H1 (cell line): Measurements from ENCODE around the gene DHX29. TPM values are rescaled to one million over a fixed set of nuclear protein-coding genes. Genes with fewer than 3 reads are reported as not detected.

Experiments used
- CTCF ChIA-PET: fragments of 300-600 bp; sonication (Branson Sonifier 250); formaldehyde crosslinking; loops from one replicate; lab custom pipeline; 2021; ENCODE audit not compliant: partially characterized antibody; lab: Charles Lee
- POLR2A ChIA-PET: fragments of 300-600 bp; sonication (Branson Sonifier 250); formaldehyde crosslinking; loops from one replicate; lab custom pipeline; 2021; ENCODE audit warnings: inconsistent platforms; ENCODE audit not compliant: partially characterized antibody; lab: Charles Lee
- DNase-seq, 2 experiments: peaks; one replicate each; pipeline versions ENCODE4 v3.0.0 to v3.0.0-alpha.2; 2010 to 2022; ENCODE audit warnings: low spot score in 2 of 2, low read depth in 1 of 2, mixed read lengths in 1 of 2
- FAIRE-seq: peaks from 2 replicates; lab custom pipeline; 2011; peaks lifted over from hg19 to GRCh38; lab: Jason Lieb, UNC
- H2AFZ ChIP-seq: 2 replicates; pipeline ENCODE4 v1.8.1; 2012; ENCODE audit warnings: low read length, inconsistent platforms
- H2AK5ac ChIP-seq: 2 replicates; pipeline ENCODE4 v1.6.1; 2013; ENCODE audit warnings: low read depth, low read length
- H2BK120ac ChIP-seq: replicated peaks from 2 replicates; pipeline ENCODE3; 2013; ENCODE audit warnings: low read depth, low read length, inconsistent platforms
- H2BK12ac ChIP-seq: 2 replicates; pipeline ENCODE4 v1.6.1; 2013; ENCODE audit warnings: low read depth, low read length
- H2BK15ac ChIP-seq: 2 replicates; pipeline ENCODE4 v1.6.1; 2013; ENCODE audit warnings: low read length
- H2BK20ac ChIP-seq: 2 replicates; pipeline ENCODE4 v1.6.1; 2013; ENCODE audit warnings: low read length
- H2BK5ac ChIP-seq: 2 replicates; pipeline ENCODE4 v1.6.1; 2013; ENCODE audit warnings: low read depth, low read length
- H3K14ac ChIP-seq: 2 replicates; pipeline ENCODE4 v1.6.1; 2013; ENCODE audit warnings: inconsistent platforms; ENCODE audit not compliant: insufficient read length
- H3K18ac ChIP-seq: 2 replicates; pipeline ENCODE4 v1.6.1; 2013; ENCODE audit warnings: low read length; ENCODE audit errors: extremely low read depth
- H3K23ac ChIP-seq: 2 replicates; pipeline ENCODE4 v1.6.1; 2013; ENCODE audit warnings: inconsistent platforms; ENCODE audit not compliant: insufficient read length
- H3K23me2 ChIP-seq: 2 replicates; pipeline ENCODE4 v1.6.1; 2013; ENCODE audit warnings: low read depth, low read length
- H3K27ac ChIP-seq: 2 replicates; pipeline ENCODE4 v1.6.1; 2011; ENCODE audit warnings: low read depth, low read length, inconsistent platforms
- H3K27me3 ChIP-seq, 4 experiments: replicated peaks in 1 of 4; 1 replicate in 1 of 4; 2 replicates in 3 of 4; pipeline versions ENCODE4 v1.6.1 to v1.8.1; 2011 to 2013; ENCODE audit warnings: low read length in 3 of 4, mild to moderate bottlenecking in 3 of 4, inconsistent platforms in 2 of 4, mixed read lengths in 2 of 4, moderate library complexity in 1 of 4; ENCODE audit not compliant: control insufficient read depth in 3 of 4, insufficient read depth in 3 of 4; ENCODE audit errors: extremely low read depth in 1 of 4
- H3K36me3 ChIP-seq, 4 experiments: 2 replicates each; pipeline versions ENCODE4 v1.6.1 to v1.8.1; 2011 to 2013; ENCODE audit warnings: mild to moderate bottlenecking in 4 of 4, low read length in 3 of 4, moderate library complexity in 2 of 4, control low read depth in 1 of 4, inconsistent platforms in 1 of 4; ENCODE audit not compliant: insufficient read depth in 4 of 4, control insufficient read depth in 2 of 4
- H3K4ac ChIP-seq: replicated peaks from 2 replicates; pipeline ENCODE3; 2013; ENCODE audit warnings: low read length, low read depth, mixed read lengths, inconsistent platforms; ENCODE audit not compliant: insufficient read length
- H3K4me1 ChIP-seq, 4 experiments: replicated peaks in 1 of 4; 1 replicate in 1 of 4; 2 replicates in 3 of 4; pipeline versions ENCODE4 v1.6.1 to v1.8.1; 2011 to 2013; ENCODE audit warnings: low read length in 3 of 4, inconsistent platforms in 2 of 4, mixed read lengths in 1 of 4; ENCODE audit not compliant: insufficient read depth in 4 of 4, control insufficient read depth in 3 of 4
- H3K4me2 ChIP-seq, 2 experiments: 2 replicates each; pipeline versions ENCODE4 v1.6.1 to v1.8.1; 2011 to 2013; ENCODE audit warnings: low read depth in 2 of 2, low read length in 2 of 2, control low read depth in 1 of 2, inconsistent platforms in 1 of 2, mild to moderate bottlenecking in 1 of 2; ENCODE audit not compliant: insufficient read depth in 1 of 2
- H3K4me3 ChIP-seq, 4 experiments: fragments of 200-600, 300-600 bp in 1 of 4; sonication (generic), shearing (Covaris generic), sonication (Bioruptor Twin) in 1 of 4; 2 replicates each; pipeline versions ENCODE4 v1.5.1 to v1.8.1; 2011 to 2016; ENCODE audit warnings: low read length in 4 of 4, low read depth in 3 of 4, control low read depth in 2 of 4, inconsistent platforms in 2 of 4, mild to moderate bottlenecking in 2 of 4, mixed read lengths in 1 of 4, moderate library complexity in 1 of 4; ENCODE audit not compliant: insufficient read depth in 2 of 4; ENCODE audit errors: extremely low read depth in 1 of 4
- H3K56ac ChIP-seq: replicated peaks from 2 replicates; pipeline ENCODE3; 2013; ENCODE audit warnings: low read depth, mild to moderate bottlenecking, mixed read lengths, low read length, inconsistent platforms; ENCODE audit not compliant: insufficient read length
- H3K79me1 ChIP-seq: 2 replicates; pipeline ENCODE4 v1.6.1; 2013; ENCODE audit warnings: low read depth, low read length, control low read depth
- H3K79me2 ChIP-seq, 2 experiments: 2 replicates each; pipeline versions ENCODE4 v1.6.1 to v1.8.1; 2012 to 2013; ENCODE audit warnings: low read length in 2 of 2, mild to moderate bottlenecking in 2 of 2, inconsistent platforms in 1 of 2; ENCODE audit not compliant: insufficient read depth in 2 of 2, control insufficient read depth in 1 of 2
- H3K9ac ChIP-seq, 4 experiments: replicated peaks in 1 of 4; 1 replicate in 1 of 4; 2 replicates in 3 of 4; pipeline versions ENCODE4 v1.6.1 to v1.8.1; 2011 to 2013; ENCODE audit warnings: low read depth in 3 of 4, low read length in 3 of 4, control low read depth in 2 of 4, mild to moderate bottlenecking in 2 of 4, moderate library complexity in 2 of 4, inconsistent platforms in 1 of 4; ENCODE audit errors: extremely low read depth in 1 of 4
- H3K9me3 ChIP-seq, 2 experiments: 2 replicates each; pipeline versions ENCODE4 v1.6.1 to v1.8.1; 2012 to 2013; ENCODE audit warnings: mild to moderate bottlenecking in 2 of 2, moderate library complexity in 2 of 2, control low read depth in 1 of 2, inconsistent platforms in 1 of 2, low read depth in 1 of 2, low read length in 1 of 2, mixed read lengths in 1 of 2; ENCODE audit not compliant: insufficient read depth in 2 of 2
- H4K20me1 ChIP-seq, 2 experiments: replicated peaks in 1 of 2; 2 replicates each; pipeline versions ENCODE3 to v1.8.1; 2011 to 2013; ENCODE audit warnings: inconsistent platforms in 2 of 2, low read length in 2 of 2, mild to moderate bottlenecking in 1 of 2; ENCODE audit not compliant: insufficient read depth in 2 of 2, control insufficient read depth in 1 of 2
- H4K5ac ChIP-seq: 2 replicates; pipeline ENCODE4 v1.6.1; 2013; ENCODE audit warnings: low read length, low read depth, mixed read lengths, inconsistent platforms; ENCODE audit not compliant: insufficient read length
- H4K8ac ChIP-seq: 2 replicates; pipeline ENCODE4 v1.8.0; 2013; ENCODE audit warnings: mild to moderate bottlenecking, moderate library complexity, low read length, inconsistent platforms; ENCODE audit not compliant: insufficient read depth; ENCODE audit errors: extremely low read depth
- H4K91ac ChIP-seq: replicated peaks from 2 replicates; pipeline ENCODE3; 2013; ENCODE audit warnings: low read length, mixed read lengths, inconsistent platforms; ENCODE audit not compliant: insufficient read length
- ASH2L ChIP-seq: fragments of 200-600, 300-600 bp; sonication (generic); IDR thresholded peaks from one replicate; pipeline ENCODE4 v1.7.1; 2017; ENCODE audit warnings: low read length
- BCL11A ChIP-seq, 2 experiments: IDR thresholded peaks; one replicate each; pipeline ENCODE4 v1.6.1; 2011; ENCODE audit warnings: low read depth in 2 of 2, low read length in 2 of 2, mild to moderate bottlenecking in 2 of 2
- BRCA1 ChIP-seq: IDR thresholded peaks from 2 replicates; pipeline ENCODE4 v1.6.1; 2012; ENCODE audit warnings: low read depth, low read length, improper control_type of control experiment
- HDAC6 ChIP-seq: IDR thresholded peaks from one replicate; pipeline ENCODE4 v1.7.1; 2012; ENCODE audit warnings: low read depth, mild to moderate bottlenecking, inconsistent platforms, low read length, moderate library complexity
- JUN ChIP-seq: IDR thresholded peaks from 2 replicates; pipeline ENCODE4 v1.6.1; 2011; ENCODE audit warnings: low read depth, mild to moderate bottlenecking, improper control_type of control experiment, low read length
- JUND ChIP-seq: IDR thresholded peaks from 2 replicates; pipeline ENCODE4 v1.6.1; 2011; ENCODE audit warnings: mild to moderate bottlenecking, improper control_type of control experiment, low read length
- KDM1A ChIP-seq: fragments of 200-600, 300-600 bp; sonication (generic); IDR thresholded peaks from 2 replicates; pipeline ENCODE4 v1.7.1; 2016; ENCODE audit warnings: mild to moderate bottlenecking, low read length, borderline replicate concordance
- POLR2A ChIP-seq, 2 experiments: IDR thresholded peaks; 1 replicate in 1 of 2; 2 replicates in 1 of 2; pipeline ENCODE4 v1.6.1; 2011; ENCODE audit warnings: low read depth in 2 of 2, low read length in 2 of 2, mild to moderate bottlenecking in 2 of 2; ENCODE audit errors: control extremely low read depth in 1 of 2
- RFX5 ChIP-seq: IDR thresholded peaks from 2 replicates; pipeline ENCODE4 v1.6.1; 2011; ENCODE audit warnings: low read depth, low read length, improper control_type of control experiment, borderline replicate concordance
- SIN3A ChIP-seq, 2 experiments: IDR thresholded peaks in 1 of 2; conservative IDR thresholded peaks in 1 of 2; 2 replicates each; pipeline ENCODE4 v1.6.1; 2011 to 2012; ENCODE audit warnings: low read length in 2 of 2, improper control_type of control experiment in 1 of 2, low read depth in 1 of 2, mild to moderate bottlenecking in 1 of 2
- SP1 ChIP-seq: IDR thresholded peaks from 2 replicates; pipeline ENCODE4 v1.6.1; 2011; ENCODE audit warnings: low read depth, low read length
- SP4 ChIP-seq: IDR thresholded peaks from 2 replicates; pipeline ENCODE4 v1.6.1; 2012; ENCODE audit warnings: low read length, inconsistent platforms
- SUZ12 ChIP-seq: fragments of 200-600 bp; sonication (generic); IDR thresholded peaks from 2 replicates; pipeline ENCODE4 v1.6.1; 2012; ENCODE audit warnings: mild to moderate bottlenecking, inconsistent platforms, low read length, moderate library complexity, mixed read lengths
- ZNF274 ChIP-seq: IDR thresholded peaks from 2 replicates; pipeline ENCODE4 v1.7.0; 2012; ENCODE audit warnings: low read length, borderline replicate concordance; ENCODE audit errors: extremely low read depth
- WGBS, 2 experiments: shearing (Covaris generic) in 1 of 2; methylation state at CpG; one replicate each; pipeline versions ENCODE4 v1.1.6 to v1.1.7; 2013 to 2015; ENCODE audit warnings: low lambda C conversion rate in 2 of 2, mixed read lengths in 2 of 2, inconsistent platforms in 1 of 2, low coverage in 1 of 2, missing lambda C conversion rate in 1 of 2; ENCODE audit not compliant: insufficient replicate concordance in 2 of 2, insufficient coverage in 1 of 2, insufficient read length in 1 of 2; ENCODE audit errors: extremely low coverage in 1 of 2, missing lambda C conversion rate in 1 of 2; 5-methylcytosine and 5-hydroxymethylcytosine counted together
- polyA plus RNA-seq, 7 experiments: library from polyadenylated mRNA; depleted of rRNA in 3 of 7; stranded (reverse) in 5 of 7; unstranded in 2 of 7; fragments of >200 nt in 5 of 7; fragments of 200-250 nt in 2 of 7; gene quantifications; 1 replicate in 5 of 7; 2 replicates in 1 of 7; 4 replicates in 1 of 7; pipeline versions ENCODE4 v1.2.1 to v1.2.3, GENCODE V29; 2011 to 2013; ENCODE audit warnings: missing spikeins in 2 of 7, mixed read lengths in 2 of 7
- total RNA-seq: library from RNA; stranded (reverse); fragmentation: NEBNext Ultra II Directional; extraction: Animal tissue kit (Norgen Biotek cat#: 25700); gene quantifications from 2 replicates; pipeline ENCODE4 v1.2.1, GENCODE V29; 2021
- TF ChIP-seq, protein P1 (sequence below): IDR thresholded peaks from 2 replicates; pipeline ENCODE4 v1.6.1; 2012; ENCODE audit warnings: inconsistent platforms

The DHX29 gene
- total and polyA plus RNA-seq, 2 of the 8 experiments (the other 6 are each of a cell fraction or from before 2014, with no cell fraction given), result 3.4 to 32.1 TPM

- Histone ChIP-seq H3K14ac (no peak overlapping the region), H3K56ac (no peak overlapping the region), H4K5ac (no peak overlapping the region), H3K9ac (no peak overlapping the region), H2BK5ac (no peak overlapping the region), H3K27ac (no peak overlapping the region), H2BK15ac (no peak overlapping the region), H2AK5ac (no peak overlapping the region), H3K27me3 (no peaks in the 10 kb centered on the region), H3K9me3 (no peaks in the 10 kb centered on the region), H2BK120ac (no peak overlapping the region), H3K4ac (no peak overlapping the region), H3K4me1 (no peaks in the 10 kb centered on the region), H3K36me3 (peaks cover 5 to 67% (median 31%) of the 10 kb centered on the region in 4 experiments; a peak in 7 of 8 replicates), H3K23ac (no peak overlapping the region), H3K79me2 (peaks cover 0 to 12% of the 10 kb centered on the region in 2 experiments; a peak in 2 of 4 replicates), H3K4me3 (no peak overlapping the region), H2BK20ac (no peak overlapping the region), H3K79me1 (no peaks in the 10 kb centered on the region), H2AFZ (no peak overlapping the region), H4K91ac (no peak overlapping the region), H4K8ac (no peak overlapping the region), H3K4me2 (no peak overlapping the region), H4K20me1 (no peaks in the 10 kb centered on the region), H3K23me2 (no peaks in the 10 kb centered on the region), H2BK12ac (no peak overlapping the region), H3K18ac (no peak overlapping the region)
- FAIRE-seq, result no peak
- no peak for DNase-seq
- POLR2A ChIA-PET, result no interaction called here
- CTCF ChIA-PET, result interaction anchor here (0.6 to 1.6 kb wide), 4 partner anchors 18 to 159 kb away, joined by 3 to 5 read pairs (median 4); no protein-coding TSS in a partner anchor
- WGBS, 2 experiments, result 88% methylated on average over 4 of the region's 4 CpGs; no CpG with 5 or more reads in 1 of the 2 experiments
- TF ChIP-seq SP4, result no peak
- no peak for TF ChIP-seq BRCA1
- TF ChIP-seq ASH2L, result no peak
- TF ChIP-seq SUZ12, result no peak
- no peak for TF ChIP-seq RFX5
- TF ChIP-seq SIN3A (conservative IDR thresholded peaks at IDR 0.05 in 1 of 2, IDR thresholded peaks at IDR 0.05 in 1 of 2; ENCODE audit: low read depth in 1 of 2, low read length in 2 of 2), result no peak
- no peak for TF ChIP-seq KDM1A
- no peak for TF ChIP-seq JUN
- no peak for TF ChIP-seq BCL11A (IDR thresholded peaks at IDR 0.05; ENCODE audit: low read depth in 2 of 2, low read length in 2 of 2)
- no peak for TF ChIP-seq JUND
- TF ChIP-seq POLR2A (IDR thresholded peaks at IDR 0.05; ENCODE audit: control extremely low read depth in 1 of 2, low read depth in 2 of 2, low read length in 2 of 2), result no peak
- TF ChIP-seq SP1, result no peak
- TF ChIP-seq, protein P1, sequence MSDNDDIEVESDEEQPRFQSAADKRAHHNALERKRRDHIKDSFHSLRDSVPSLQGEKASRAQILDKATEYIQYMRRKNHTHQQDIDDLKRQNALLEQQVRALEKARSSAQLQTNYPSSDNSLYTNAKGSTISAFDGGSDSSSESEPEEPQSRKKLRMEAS, result no peak
- no peak for TF ChIP-seq ZNF274
- no peak for TF ChIP-seq HDAC6
These were observed 35.6 kb upstream of the DHX29 start for GRCh38 chr5:55343107-55343506.
